A673 (cell line): ENCODE measurements around the gene TBRG4. TPM values are rescaled to one million over a fixed set of nuclear protein-coding genes. Genes with fewer than 3 reads are reported as not detected.
A peak's percentile ranks its signal among the peaks of the same experiment; 100 is the strongest.

Experiments
- BruUV-seq: library from RNA; stranded (reverse); fragments of 400-500 nt; replicated peaks from 2 replicates; lab custom pipeline; 2021; lab: Mats Ljungman, UMichigan
- CTCF ChIA-PET: fragments of 300-600 bp; sonication (Branson Sonifier 250); formaldehyde crosslinking; loops from one replicate; lab custom pipeline; 2022; ENCODE audit warnings: antibody characterized with exemption; lab: Charles Lee
- POLR2A ChIA-PET: fragments of 300-600 bp; sonication (Branson Sonifier 250); formaldehyde crosslinking; loops from one replicate; lab custom pipeline; 2022; ENCODE audit warnings: antibody characterized with exemption; ENCODE audit not compliant: low non-redundant PET; lab: Charles Lee
- DNase-seq: peaks from one replicate; pipeline ENCODE4 v3.0.0-alpha.2; 2015; ENCODE audit warnings: low spot score
- H3K27ac ChIP-seq: fragments of 200-600 bp; sonication (generic); 2 replicates; pipeline ENCODE4 v1.5.1; 2016; ENCODE audit warnings: mixed run types, low read depth, mild to moderate bottlenecking, mixed read lengths, antibody characterized with exemption, low read length; ENCODE audit not compliant: poor library complexity, severe bottlenecking
- H3K27me3 ChIP-seq: fragments of 200-600 bp; sonication (generic); replicated peaks from 2 replicates; pipeline ENCODE4 v1.6.1; 2017; ENCODE audit warnings: mixed run types, low read depth, mild to moderate bottlenecking, mixed read lengths, antibody characterized with exemption, low read length; ENCODE audit not compliant: insufficient read depth, poor library complexity
- H3K36me3 ChIP-seq: fragments of 200-600 bp; sonication (generic); 2 replicates; pipeline ENCODE4 v1.6.1; 2016; ENCODE audit warnings: mixed run types, mild to moderate bottlenecking, mixed read lengths, antibody characterized with exemption, low read length; ENCODE audit not compliant: insufficient read depth, poor library complexity, severe bottlenecking
- H3K4me1 ChIP-seq: fragments of 200-600 bp; sonication (generic); 2 replicates; pipeline ENCODE4 v1.6.1; 2017; ENCODE audit warnings: mixed run types, mild to moderate bottlenecking, mixed read lengths, antibody characterized with exemption, low read length; ENCODE audit not compliant: insufficient read depth, poor library complexity, severe bottlenecking
- H3K4me3 ChIP-seq: fragments of 200-600 bp; sonication (generic); 2 replicates; pipeline ENCODE4 v1.5.1; 2016; ENCODE audit warnings: low read depth, mixed run types, mild to moderate bottlenecking, mixed read lengths, low read length; ENCODE audit not compliant: poor library complexity, severe bottlenecking
- H3K9me3 ChIP-seq: fragments of 200-600 bp; sonication (generic); 2 replicates; pipeline ENCODE4 v1.6.1; 2016; ENCODE audit warnings: mixed run types, low read depth, mild to moderate bottlenecking, mixed read lengths, antibody characterized with exemption, low read length; ENCODE audit not compliant: poor library complexity, severe bottlenecking
- EZH2 ChIP-seq: fragments of 200-600 bp; sonication (generic); IDR thresholded peaks from 2 replicates; pipeline ENCODE4 v1.6.1; 2017; ENCODE audit warnings: borderline replicate concordance, low read depth, mild to moderate bottlenecking, mixed read lengths, antibody characterized with exemption, low read length; ENCODE audit not compliant: poor library complexity, severe bottlenecking
- intact Hi-C: fragments of 100-400 bp; cut with micrococcal nuclease; formaldehyde crosslinking; loops from one replicate; pipeline ENCODE4 v1.10.0; 2022; ENCODE audit not compliant: unreplicated experiment
- total RNA-seq: library from RNA; stranded (reverse); gene quantifications from 2 replicates; pipeline ENCODE4 v1.2.3, GENCODE V29; 2021
- TF ChIP-seq, protein P1 (sequence below): fragments of 300-800, 200-600 bp; sonication (generic); conservative IDR thresholded peaks from 2 replicates; pipeline ENCODE4 v1.5.1; 2017; ENCODE audit warnings: low read depth, mild to moderate bottlenecking, antibody characterized with exemption, low read length, moderate library complexity, mixed read lengths

TBRG4 gene
- total RNA-seq, 1 experiment from 2014 or later: 136 TPM

- Histone ChIP-seq H3K27ac (no peak overlapping the region), H3K36me3 (no peaks in the 10 kb centered on the region), H3K4me3 (no peak overlapping the region), H3K4me1 (no peaks in the 10 kb centered on the region), H3K27me3 (no peaks in the 10 kb centered on the region), H3K9me3 (no peaks in the 10 kb centered on the region)
- TF ChIP-seq, protein P1, sequence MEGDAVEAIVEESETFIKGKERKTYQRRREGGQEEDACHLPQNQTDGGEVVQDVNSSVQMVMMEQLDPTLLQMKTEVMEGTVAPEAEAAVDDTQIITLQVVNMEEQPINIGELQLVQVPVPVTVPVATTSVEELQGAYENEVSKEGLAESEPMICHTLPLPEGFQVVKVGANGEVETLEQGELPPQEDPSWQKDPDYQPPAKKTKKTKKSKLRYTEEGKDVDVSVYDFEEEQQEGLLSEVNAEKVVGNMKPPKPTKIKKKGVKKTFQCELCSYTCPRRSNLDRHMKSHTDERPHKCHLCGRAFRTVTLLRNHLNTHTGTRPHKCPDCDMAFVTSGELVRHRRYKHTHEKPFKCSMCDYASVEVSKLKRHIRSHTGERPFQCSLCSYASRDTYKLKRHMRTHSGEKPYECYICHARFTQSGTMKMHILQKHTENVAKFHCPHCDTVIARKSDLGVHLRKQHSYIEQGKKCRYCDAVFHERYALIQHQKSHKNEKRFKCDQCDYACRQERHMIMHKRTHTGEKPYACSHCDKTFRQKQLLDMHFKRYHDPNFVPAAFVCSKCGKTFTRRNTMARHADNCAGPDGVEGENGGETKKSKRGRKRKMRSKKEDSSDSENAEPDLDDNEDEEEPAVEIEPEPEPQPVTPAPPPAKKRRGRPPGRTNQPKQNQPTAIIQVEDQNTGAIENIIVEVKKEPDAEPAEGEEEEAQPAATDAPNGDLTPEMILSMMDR: no peak
- no peak for TF ChIP-seq EZH2
- no TSS peak for BruUV-seq
- intact Hi-C loops: loop anchor here (5.0 to 10.0 kb wide), 4 partner anchors 156 to 894 kb away; no protein-coding TSS in a partner anchor
- POLR2A ChIA-PET: no interaction called here
- CTCF ChIA-PET: no interaction called here
- no peak for DNase-seq
Measured at GRCh38 chr7:45138433-45139267, 27.2 kb upstream of the TBRG4 start.

DNA sequence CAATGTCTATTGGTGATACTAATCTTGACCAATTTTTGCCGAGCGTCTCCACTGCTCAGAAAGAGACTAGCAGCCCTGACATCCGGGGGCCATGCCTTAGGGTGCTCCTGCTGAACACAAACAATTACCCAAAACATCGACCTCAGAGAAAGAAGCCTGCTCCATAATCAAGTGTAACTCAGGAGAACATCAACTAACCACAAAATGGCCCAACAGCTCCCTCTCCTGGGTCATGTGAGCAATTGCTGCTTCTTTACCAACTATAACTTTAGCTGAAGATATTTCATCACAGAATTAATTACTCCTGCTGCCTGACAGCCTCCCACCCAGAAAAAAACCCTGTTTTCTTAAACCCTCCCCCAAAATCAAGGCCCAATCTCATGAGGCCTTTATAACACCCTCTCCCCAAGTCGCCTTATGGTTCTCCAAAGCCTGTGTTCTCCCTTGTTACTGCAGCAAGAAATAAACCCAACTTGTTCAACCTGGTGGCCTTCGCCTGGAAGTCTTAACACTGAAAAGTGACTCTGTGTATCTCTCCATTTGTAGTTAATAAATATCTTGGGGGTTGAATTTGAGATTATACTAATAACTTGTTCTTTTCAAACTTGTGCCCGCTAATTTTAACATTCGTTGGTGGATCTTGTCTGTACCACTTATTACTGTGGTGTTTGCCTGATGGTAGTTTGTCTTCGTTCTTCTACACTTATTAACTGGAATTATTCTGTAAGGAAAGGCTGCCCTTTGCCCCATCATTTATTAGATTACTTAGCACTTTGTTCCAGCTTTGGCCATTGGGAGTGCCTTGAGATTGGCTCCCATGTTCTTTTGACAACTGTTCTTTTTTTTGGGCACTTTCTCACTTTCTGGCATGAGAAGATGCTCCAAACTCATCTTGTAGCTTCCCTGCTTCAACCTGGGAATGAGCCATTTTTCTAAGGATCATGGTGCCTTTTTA lies 24.9 kb upstream of the TBRG4 start:
- POLR2A ChIA-PET: no interaction called here
- Histone ChIP-seq H3K27me3 (no peaks in the 10 kb centered on the region), H3K4me1 (no peaks in the 10 kb centered on the region), H3K36me3 (no peaks in the 10 kb centered on the region), H3K4me3 (no peak overlapping the region), H3K9me3 (no peaks in the 10 kb centered on the region), H3K27ac (no peak overlapping the region)
- CTCF ChIA-PET: interaction anchor here (0.5 to 1.7 kb wide), 6 partner anchors 163 to 1229 kb away, joined by 3 to 14 read pairs (median 4); partner anchors contain the start of gene DDX56
- intact Hi-C loops: loop anchor here (1.0 to 10.0 kb wide), 7 partner anchors 24 to 892 kb away; no protein-coding TSS in a partner anchor
- BruUV-seq: no TSS peak
- no peak for TF ChIP-seq EZH2
- TF ChIP-seq, protein P1: peak; percentile 90
- DNase-seq: peak; percentile 86

DNA sequence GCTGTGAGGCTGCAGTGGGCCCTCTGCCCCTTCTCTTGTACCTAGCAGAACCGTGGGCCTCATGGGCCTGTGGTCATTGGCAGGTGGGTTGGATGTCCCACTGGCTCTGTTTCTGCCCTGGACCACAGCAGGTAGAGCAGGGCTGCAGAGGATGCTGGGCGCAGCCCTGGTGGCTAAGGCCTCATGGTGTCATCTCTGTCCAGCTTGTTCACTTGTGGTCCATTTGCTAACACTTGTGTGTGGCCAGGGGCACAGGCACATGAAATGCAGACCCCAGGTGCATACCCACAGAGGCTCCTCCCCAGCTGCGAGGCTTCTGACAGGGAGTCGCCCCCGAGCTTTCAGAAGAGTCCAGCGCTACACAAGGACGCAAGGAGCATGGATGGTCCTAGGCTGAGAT lies 22.4 kb upstream of the TBRG4 start:
- POLR2A ChIA-PET: no interaction called here
- H3K9me3 ChIP-seq: no peaks in the 10 kb centered on the region
- no peak for DNase-seq
- no peaks in the 10 kb centered on the region for H3K4me1 ChIP-seq
- TF ChIP-seq EZH2: no peak
- TF ChIP-seq, protein P1: no peak
- CTCF ChIA-PET: interaction anchor here (0.9 kb wide), 1 partner anchor 161 kb away, joined by 4 read pairs; no protein-coding TSS in a partner anchor
- no peak overlapping the region for H3K27ac ChIP-seq
- intact Hi-C loops: loop anchor here (10.0 kb wide), 2 partner anchors 649 to 889 kb away; no protein-coding TSS in a partner anchor
- no peaks in the 10 kb centered on the region for H3K36me3 ChIP-seq
- BruUV-seq: no TSS peak
- H3K27me3 ChIP-seq: no peaks in the 10 kb centered on the region
- no peak overlapping the region for H3K4me3 ChIP-seq
